ENCODE data around the gene STEAP2.
A peak's percentile ranks its signal among the peaks of the same experiment; 100 is the strongest.
"Not testable (repeated sequence)": the region's sequence is repeated elsewhere in the genome, so short reads cannot be mapped to it uniquely, and the experiment has no call there.

Gene STEAP2

GRCh38 chr7:90238583-90238982 is 27.0 kb downstream of the STEAP2 start:
- no peak for DNase-seq

GRCh38 chr7:90239050-90239449 is 27.5 kb downstream of the STEAP2 start:
- no peak for DNase-seq

- no peak for DNase-seq
Observed at GRCh38 chr7:90239625-90240228, 28.2 kb downstream of the STEAP2 start.

GRCh38 chr7:90242369-90243168 is 31.0 kb downstream of the STEAP2 start:
- DNase-seq, result peak; percentile 11

- DNase-seq, result no peak
Observed at GRCh38 chr7:90243556-90243955, 32.0 kb downstream of the STEAP2 start.

GRCh38 chr7:90244565-90244908 is 33.0 kb downstream of the STEAP2 start:
- DNase-seq, result no peak

GRCh38 chr7:90244909-90245851 is 33.6 kb downstream of the STEAP2 start, which contains the start of gene CFAP69:
Gene CFAP69 (plus strand): TSS chr7:90245174. CDS start chr7:90245425, 251 bp downstream.
- peak; percentile 86 for DNase-seq

GRCh38 chr7:90246171-90246570 is 34.6 kb downstream of the STEAP2 start:
- no peak for DNase-seq

GRCh38 chr7:90248706-90249105 is 37.2 kb downstream of the STEAP2 start:
- DNase-seq, result no peak

GRCh38 chr7:90250601-90251303 is 39.2 kb downstream of the STEAP2 start:
- DNase-seq, result no peak

GRCh38 chr7:90251304-90251635 is 39.7 kb downstream of the STEAP2 start:
- no peak for DNase-seq

GRCh38 chr7:90256011-90256410 is 44.5 kb downstream of the STEAP2 start:
- not testable (repeated sequence) for DNase-seq

GRCh38 chr7:90256778-90257177 is 45.2 kb downstream of the STEAP2 start:
- no peak for DNase-seq

GRCh38 chr7:90261441-90261840 is 49.9 kb downstream of the STEAP2 start:
- DNase-seq, result no peak

- DNase-seq, result peak; percentile 20
Observed at GRCh38 chr7:90262438-90262837, 50.9 kb downstream of the STEAP2 start.

GRCh38 chr7:90266808-90267207 is 55.3 kb downstream of the STEAP2 start:
- no peak for DNase-seq

GRCh38 chr7:90267263-90267858 is 55.8 kb downstream of the STEAP2 start:
- DNase-seq, result no peak

GRCh38 chr7:90269163-90269562 is 57.6 kb downstream of the STEAP2 start:
- DNase-seq, result no peak

- no peak for DNase-seq
Observed at GRCh38 chr7:90270431-90271178, 59.1 kb downstream of the STEAP2 start.

GRCh38 chr7:90271753-90272152 is 60.2 kb downstream of the STEAP2 start:
- no peak for DNase-seq

GRCh38 chr7:90272242-90272641 is 60.7 kb downstream of the STEAP2 start:
- no peak for DNase-seq

GRCh38 chr7:90274161-90274560 is 62.6 kb downstream of the STEAP2 start:
- DNase-seq, result no peak

Measured in RPMI8226 (cell line).